Colonic mucosa (tissue), 4 donors: ENCODE measurements around the gene MCF2L. TPM values are rescaled to one million over a fixed set of nuclear protein-coding genes. Genes with fewer than 3 reads are reported as not detected.

Source experiments
- DNase-seq: peaks from one replicate; pipeline ENCODE4 v3.0.0-alpha.2; 2020
- H3K27ac ChIP-seq: fragments of 200-600 bp; one replicate; pipeline ENCODE4 v1.8.0; 2021
- H3K27me3 ChIP-seq: fragments of 200-600 bp; one replicate; pipeline ENCODE4 v1.8.0; 2021
- H3K36me3 ChIP-seq: fragments of 200-600 bp; one replicate; pipeline ENCODE4 v1.8.0; 2021
- H3K4me1 ChIP-seq: fragments of 200-600 bp; one replicate; pipeline ENCODE4 v1.8.0; 2021; ENCODE audit warnings: mild to moderate bottlenecking
- H3K4me3 ChIP-seq: fragments of 200-600 bp; one replicate; pipeline ENCODE4 v1.8.0; 2021
- H3K9ac ChIP-seq, 2 donors: one replicate each; pipeline ENCODE4 v1.7.0; 2013; ENCODE audit warnings: control low read depth in 2 of 2, low read depth in 2 of 2, low read length in 2 of 2
- H3K9me3 ChIP-seq: fragments of 200-600 bp; one replicate; pipeline ENCODE4 v1.8.0; 2021
- intact Hi-C: fragments of 100-400 bp; cut with DNase I; formaldehyde crosslinking; loops from one replicate; pipeline ENCODE4 v1.14.1; 2022
- total RNA-seq, 2 donors: library from RNA; stranded (reverse); fragmentation: NEBNext Ultra II Directional in 1 of 2; extraction: Animal tissue kit (Norgen Biotek cat#: 25700) in 1 of 2; gene quantifications; one replicate each; pipeline ENCODE4 v1.2.1, GENCODE V29; 2021
- TF ChIP-seq, protein P1 (sequence below): fragments of 200-600 bp; IDR thresholded peaks from one replicate; pipeline ENCODE4 v1.8.0; 2022; ENCODE audit warnings: antibody characterized with exemption, mild to moderate bottlenecking
- donor health status: healthy.
- donor health status: DM: no; HTN: no; CAD: no.
- donor health status: DM: no; HTN: no; CAD: no.

Gene MCF2L
- total RNA-seq, 2 donors from 2014 or later: 45.0 to 88.3 TPM

DNA sequence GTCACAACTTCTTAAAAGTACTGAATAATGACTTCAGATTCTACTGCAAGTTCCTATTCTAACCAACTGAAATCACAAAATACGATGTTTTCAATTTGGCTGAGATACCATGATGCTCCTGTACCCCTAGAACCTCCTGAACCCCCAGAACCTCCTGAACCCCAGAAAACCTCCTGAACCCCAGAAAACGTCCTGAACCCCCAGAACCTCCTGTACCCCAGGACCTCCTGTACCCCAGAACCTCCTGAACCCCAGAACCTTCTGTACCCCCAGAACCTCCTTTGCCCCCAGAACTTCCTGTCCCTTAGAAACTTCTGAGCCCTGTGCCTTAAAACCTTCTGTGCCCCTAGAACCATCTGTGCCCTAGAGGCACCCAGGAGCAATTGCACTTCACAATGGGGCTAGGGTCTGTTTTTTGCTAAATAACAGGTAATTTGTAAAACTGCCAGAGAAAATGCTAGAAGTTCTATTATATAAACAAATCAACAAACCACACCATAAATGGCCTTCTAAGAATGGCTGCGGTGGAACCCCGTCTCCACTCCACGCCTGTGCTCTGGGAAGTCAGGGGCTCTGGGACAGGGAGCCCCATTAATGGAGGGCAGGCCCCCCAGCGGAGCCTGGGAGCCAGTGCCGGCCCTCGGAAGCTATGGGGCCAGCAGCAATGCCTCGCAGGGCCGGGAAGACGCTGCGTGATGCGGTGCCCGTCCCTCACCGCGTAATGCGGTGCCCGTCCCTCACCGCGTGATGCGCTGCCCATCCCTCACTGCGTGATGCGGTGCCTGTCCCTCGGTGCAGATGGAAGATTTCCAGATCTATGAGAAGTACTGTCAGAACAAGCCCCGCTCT, 115.3 kb downstream of the MCF2L start:
- Histone ChIP-seq H3K36me3 (no peaks in the 10 kb centered on the region), H3K4me1 (no peaks in the 10 kb centered on the region), H3K9ac (no peak overlapping the region), H3K9me3 (no peaks in the 10 kb centered on the region), H3K27ac (no peak overlapping the region), H3K27me3 (no peaks in the 10 kb centered on the region), H3K4me3 (no peak overlapping the region)
- DNase-seq: no peak
- TF ChIP-seq, protein P1, sequence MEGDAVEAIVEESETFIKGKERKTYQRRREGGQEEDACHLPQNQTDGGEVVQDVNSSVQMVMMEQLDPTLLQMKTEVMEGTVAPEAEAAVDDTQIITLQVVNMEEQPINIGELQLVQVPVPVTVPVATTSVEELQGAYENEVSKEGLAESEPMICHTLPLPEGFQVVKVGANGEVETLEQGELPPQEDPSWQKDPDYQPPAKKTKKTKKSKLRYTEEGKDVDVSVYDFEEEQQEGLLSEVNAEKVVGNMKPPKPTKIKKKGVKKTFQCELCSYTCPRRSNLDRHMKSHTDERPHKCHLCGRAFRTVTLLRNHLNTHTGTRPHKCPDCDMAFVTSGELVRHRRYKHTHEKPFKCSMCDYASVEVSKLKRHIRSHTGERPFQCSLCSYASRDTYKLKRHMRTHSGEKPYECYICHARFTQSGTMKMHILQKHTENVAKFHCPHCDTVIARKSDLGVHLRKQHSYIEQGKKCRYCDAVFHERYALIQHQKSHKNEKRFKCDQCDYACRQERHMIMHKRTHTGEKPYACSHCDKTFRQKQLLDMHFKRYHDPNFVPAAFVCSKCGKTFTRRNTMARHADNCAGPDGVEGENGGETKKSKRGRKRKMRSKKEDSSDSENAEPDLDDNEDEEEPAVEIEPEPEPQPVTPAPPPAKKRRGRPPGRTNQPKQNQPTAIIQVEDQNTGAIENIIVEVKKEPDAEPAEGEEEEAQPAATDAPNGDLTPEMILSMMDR: no peak
- intact Hi-C loops: no loop called here

DNA sequence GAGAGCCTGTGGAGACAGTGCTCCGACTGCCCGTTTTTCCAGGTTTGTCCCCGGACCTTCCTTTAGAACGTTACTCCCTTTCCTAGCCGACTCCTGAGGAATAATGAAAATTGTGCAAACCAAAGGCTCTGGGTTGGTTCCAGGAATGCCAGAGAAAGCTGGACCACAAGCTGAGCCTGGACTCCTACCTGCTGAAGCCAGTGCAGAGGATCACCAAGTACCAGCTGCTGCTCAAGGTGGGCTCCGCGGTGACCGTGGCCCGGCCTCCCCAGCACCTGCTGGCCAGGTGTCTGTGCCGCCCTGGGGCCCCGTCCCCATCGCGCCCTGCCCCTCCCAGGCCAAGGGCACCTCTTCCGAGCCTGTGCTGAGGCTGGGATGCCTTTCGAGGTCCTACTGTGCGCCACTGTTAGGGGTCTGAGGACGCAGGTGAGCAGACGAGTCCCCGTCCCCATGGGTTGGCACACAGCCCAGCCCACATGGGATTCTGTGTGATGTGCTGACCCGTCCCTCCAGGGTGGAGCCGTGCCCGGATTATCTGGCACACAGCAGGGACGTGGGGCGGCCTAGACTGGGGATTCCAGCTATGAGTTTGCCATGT, 116.0 kb downstream of the MCF2L start:
- Histone ChIP-seq H3K27me3 (no peaks in the 10 kb centered on the region), H3K4me3 (no peak overlapping the region), H3K27ac (no peak overlapping the region), H3K36me3 (no peaks in the 10 kb centered on the region), H3K9ac (no peak overlapping the region), H3K4me1 (no peaks in the 10 kb centered on the region), H3K9me3 (no peaks in the 10 kb centered on the region)
- intact Hi-C loops: no loop called here
- TF ChIP-seq, protein P1: no peak
- no peak for DNase-seq

DNA sequence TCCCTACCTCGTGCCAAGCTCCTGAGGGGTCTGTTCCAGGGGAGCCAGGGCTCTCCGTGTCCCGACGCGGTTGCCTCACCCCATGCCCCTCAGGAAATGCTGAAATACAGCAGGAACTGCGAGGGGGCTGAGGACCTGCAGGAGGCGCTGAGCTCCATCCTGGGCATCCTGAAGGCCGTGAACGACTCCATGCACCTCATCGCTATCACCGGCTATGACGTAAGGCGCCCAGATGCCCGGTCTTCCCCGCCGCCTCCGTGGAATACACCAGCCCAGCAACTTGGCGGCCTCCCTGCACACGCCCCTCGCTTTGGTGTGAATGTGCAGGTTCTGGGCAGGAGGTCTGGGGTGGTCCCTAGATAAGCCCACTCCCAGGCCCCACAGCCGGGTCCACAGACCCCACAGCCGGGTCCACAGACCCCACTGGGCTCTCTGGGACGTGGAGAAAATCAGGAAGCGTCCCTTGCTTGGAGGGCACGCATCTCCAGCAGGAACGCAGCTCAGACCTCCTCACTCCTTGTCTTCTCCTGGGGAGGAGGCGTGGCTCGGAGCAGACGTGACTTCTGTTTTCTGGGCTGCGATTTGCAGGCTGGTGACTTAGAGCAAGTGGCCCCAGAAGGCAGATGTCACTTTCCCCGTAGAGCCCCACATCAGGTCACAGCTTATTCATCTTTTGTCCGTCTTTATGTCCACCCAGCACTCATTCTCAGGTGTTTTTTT, 117.2 kb downstream of the MCF2L start:
- Histone ChIP-seq H3K4me1 (no peaks in the 10 kb centered on the region), H3K27me3 (no peaks in the 10 kb centered on the region), H3K4me3 (no peak overlapping the region), H3K9ac (no peak overlapping the region), H3K36me3 (no peaks in the 10 kb centered on the region), H3K9me3 (no peaks in the 10 kb centered on the region), H3K27ac (no peak overlapping the region)
- TF ChIP-seq, protein P1: no peak
- intact Hi-C loops: no loop called here
- DNase-seq: no peak

DNA sequence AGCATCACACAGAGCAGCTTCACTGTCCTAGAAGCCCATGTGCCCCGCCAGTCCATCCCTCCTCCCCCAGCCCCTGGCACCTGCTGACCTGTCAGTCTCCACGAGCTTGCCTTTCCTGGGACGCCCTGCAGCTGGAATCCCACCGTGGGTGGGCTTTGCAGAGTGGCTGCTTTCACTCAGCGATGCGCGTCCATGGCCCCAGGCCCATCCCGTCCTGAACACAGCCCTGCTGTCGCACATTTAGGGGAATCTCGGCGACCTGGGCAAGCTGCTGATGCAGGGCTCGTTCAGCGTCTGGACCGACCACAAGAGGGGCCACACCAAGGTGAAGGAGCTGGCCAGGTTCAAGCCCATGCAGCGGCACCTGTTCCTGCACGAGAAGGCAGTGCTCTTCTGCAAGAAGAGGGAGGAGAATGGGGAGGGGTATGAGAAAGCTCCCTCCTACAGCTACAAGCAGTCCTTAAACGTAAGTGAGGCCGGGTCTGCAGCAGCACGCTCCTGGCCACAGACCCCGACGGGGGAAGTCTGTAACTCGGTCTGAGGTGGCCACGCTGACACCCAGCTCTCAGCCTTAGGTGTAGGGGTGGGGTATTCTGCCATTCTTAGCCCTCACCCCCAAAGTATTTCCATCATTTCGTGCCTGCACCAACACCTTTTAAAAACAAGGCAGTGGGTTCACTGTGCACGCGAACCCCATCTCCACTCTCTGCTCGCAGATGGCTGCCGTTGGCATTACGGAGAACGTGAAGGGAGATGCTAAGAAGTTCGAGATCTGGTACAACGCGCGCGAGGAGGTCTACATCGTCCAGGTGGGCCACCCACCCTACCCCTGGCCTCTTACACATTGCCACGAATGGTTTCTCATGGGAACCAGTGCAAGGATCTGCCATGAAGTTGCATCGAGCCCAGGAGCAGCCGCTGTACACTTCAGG, 118.2 kb downstream of the MCF2L start:
- Histone ChIP-seq H3K36me3 (no peaks in the 10 kb centered on the region), H3K4me1 (no peaks in the 10 kb centered on the region), H3K9me3 (no peaks in the 10 kb centered on the region), H3K27me3 (no peaks in the 10 kb centered on the region), H3K27ac (no peak overlapping the region), H3K4me3 (no peak overlapping the region), H3K9ac (no peak overlapping the region)
- no peak for DNase-seq
- TF ChIP-seq, protein P1: no peak
- intact Hi-C loops: no loop called here
